Psoas muscle (tissue), 8 donors: ENCODE results near the gene DNAI1. TPM values are rescaled to one million over a fixed set of nuclear protein-coding genes. Genes with fewer than 3 reads are reported as not detected.
"Not testable (repeated sequence)": the region's sequence is repeated elsewhere in the genome, so short reads cannot be mapped to it uniquely, and the experiment has no call there.

Experiments
- ATAC-seq, 4 donors: fragments of 200-7000 bp; cut with Tn5 transposase; one replicate each; pipeline ENCODE4 v1.9.1; 2020; ENCODE audit warnings: moderate library complexity in 3 of 4, mild to moderate bottlenecking in 2 of 4
- DNase-seq, 2 donors: peaks; one replicate each; pipeline ENCODE4 v3.0.0-alpha.2; 2020
- H3K27ac ChIP-seq: fragments of 200-600 bp; one replicate; pipeline ENCODE4 v1.8.0; 2022
- H3K27me3 ChIP-seq, 3 donors: fragments of 200-600 bp in 1 of 3; one replicate each; pipeline versions ENCODE4 v1.6.1 to v1.8.0; 2013 to 2022; ENCODE audit warnings: low read length in 2 of 3, mild to moderate bottlenecking in 2 of 3, moderate library complexity in 1 of 3; ENCODE audit not compliant: insufficient read depth in 3 of 3
- H3K36me3 ChIP-seq, 2 donors: fragments of 200-600 bp in 1 of 2; one replicate each; pipeline versions ENCODE4 v1.6.1 to v1.8.0; 2013 to 2022; ENCODE audit warnings: low read depth in 1 of 2, mild to moderate bottlenecking in 1 of 2, moderate library complexity in 1 of 2; ENCODE audit not compliant: insufficient read depth in 1 of 2
- H3K4me1 ChIP-seq: fragments of 200-600 bp; one replicate; pipeline ENCODE4 v1.8.0; 2022
- H3K4me3 ChIP-seq: fragments of 200-600 bp; one replicate; pipeline ENCODE4 v1.8.0; 2022; ENCODE audit warnings: mild to moderate bottlenecking
- H3K9me3 ChIP-seq: fragments of 200-600 bp; one replicate; pipeline ENCODE4 v1.8.0; 2022
- CTCF ChIP-seq: fragments of 200-600 bp; IDR thresholded peaks from one replicate; pipeline ENCODE4 v1.8.0; 2022; ENCODE audit warnings: antibody characterized with exemption
- WGBS, 3 donors: extraction: QIAGEN DNeasy Blood & Tissue Kit; methylation state at CpG; one replicate each; pipeline versions ENCODE4 v1.1.6 to v1.1.7; 2013; 5-methylcytosine and 5-hydroxymethylcytosine counted together
- intact Hi-C, 2 donors: fragments of 100-400 bp; cut with DNase I; formaldehyde crosslinking; loops; one replicate each; pipeline versions ENCODE4 v1.11.0 to v1.14.2; 2022
- polyA plus RNA-seq, 3 donors: library from polyadenylated mRNA; stranded (reverse); fragments of 200-250 nt; gene quantifications; one replicate each; pipeline ENCODE4 v1.2.3, GENCODE V29; 2013
- total RNA-seq, 4 donors: library from RNA; stranded (reverse); fragmentation: NEBNext Ultra II Directional in 2 of 4; extraction: Animal tissue kit (Norgen Biotek cat#: 25700) in 2 of 4; gene quantifications; one replicate each; pipeline versions ENCODE4 v1.2.1 to v1.2.4, GENCODE V29; 2021 to 2023
- donor health status: healthy with polysubstance abuse.
- donor health status: DM: no; HTN: no; CAD: no; lungs with moderate emphysema.
- donor health status: Bipolar disorder and iron deficiency.
- donor health status: healthy.
- donor health status: DM: yes; HTN: yes; CAD: no.
- donor health status: DM: no; HTN: no; CAD: no.
- donor health status: DM: no; HTN: no; CAD: no.
- donor health status: DM: yes; HTN: yes; CAD: no.

Gene DNAI1
- total and polyA plus RNA-seq, 7 donors: 0.04 to 0.70 (median 0.27) TPM; not detected in 3

- ATAC-seq (no peak), DNase-seq (no peak)
- Histone ChIP-seq H3K9me3 (no peaks in the 10 kb centered on the region), H3K27me3 (peaks cover 0 to 3% (median 0%) of the 10 kb centered on the region in 3 donors), H3K36me3 (no peaks in the 10 kb centered on the region), H3K4me3 (no peak overlapping the region), H3K27ac (no peak overlapping the region), H3K4me1 (peaks cover 6% of the 10 kb centered on the region)
- intact Hi-C loops: no loop called here
- WGBS, 3 donors: 77 to 83% (median 80%) methylated on average over 2 of the region's 2 CpGs
- TF ChIP-seq CTCF: no peak
Observed at GRCh38 chr9:34526026-34526425, 67.4 kb downstream of the DNAI1 start.

- H3K9me3 ChIP-seq, ATAC-seq, H3K4me3 ChIP-seq, DNase-seq, H3K27ac ChIP-seq, H3K4me1 ChIP-seq, H3K36me3 ChIP-seq, intact Hi-C loops: not testable (repeated sequence)
- 85 to 93% (median 86%) methylated on average over 7 to 8 of the region's 8 CpGs for WGBS, 3 donors
- H3K27me3 ChIP-seq: peaks cover 0 to 14% (median 3%) of the 10 kb centered on the region in 3 donors
Observed at GRCh38 chr9:34532041-34532440, 73.4 kb downstream of the DNAI1 start.

- intact Hi-C loops: no loop called here
- ATAC-seq: no peak
- Histone ChIP-seq H3K27ac (no peak overlapping the region), H3K4me1 (no peaks in the 10 kb centered on the region), H3K9me3 (no peaks in the 10 kb centered on the region), H3K36me3 (no peaks in the 10 kb centered on the region), H3K4me3 (no peak overlapping the region), H3K27me3 (peaks cover 0 to 14% (median 3%) of the 10 kb centered on the region in 3 donors)
- 40 to 56% (median 45%) methylated on average over 6 to 7 of the region's 7 CpGs for WGBS, 3 donors
- TF ChIP-seq CTCF: no peak
- DNase-seq: no peak
Observed at GRCh38 chr9:34536685-34537084, 78.1 kb downstream of the DNAI1 start.

- ATAC-seq (no peak), DNase-seq (no peak)
- 64 to 81% (median 80%) methylated on average over 2 of the region's 2 CpGs for WGBS, 3 donors
- H3K27me3 ChIP-seq: peaks cover 0 to 4% (median 0%) of the 10 kb centered on the region in 3 donors
- intact Hi-C loops: no loop called here
- no peaks in the 10 kb centered on the region for H3K4me1 ChIP-seq
- no peak for TF ChIP-seq CTCF
- H3K36me3 ChIP-seq: no peaks in the 10 kb centered on the region
- no peak overlapping the region for H3K27ac ChIP-seq
- no peak overlapping the region for H3K4me3 ChIP-seq
- no peaks in the 10 kb centered on the region for H3K9me3 ChIP-seq
Observed at GRCh38 chr9:34540827-34541226, 82.2 kb downstream of the DNAI1 start.

GRCh38 chr9:34541540-34541939, 82.9 kb downstream of the DNAI1 start:
- H3K27ac ChIP-seq: no peak overlapping the region
- H3K4me3 ChIP-seq: no peak overlapping the region
- H3K27me3 ChIP-seq: peaks cover 0 to 4% (median 0%) of the 10 kb centered on the region in 3 donors
- no peaks in the 10 kb centered on the region for H3K4me1 ChIP-seq
- no peak for ATAC-seq
- WGBS, 3 donors: 71 to 75% (median 75%) methylated on average over 7 of the region's 7 CpGs
- peak in 1 of 2 donors; percentile 25 for DNase-seq
- H3K36me3 ChIP-seq: no peaks in the 10 kb centered on the region
- intact Hi-C loops: no loop called here
- TF ChIP-seq CTCF: no peak
- H3K9me3 ChIP-seq: no peaks in the 10 kb centered on the region
